Ectodermal cell (in vitro differentiated cells): ENCODE data around the gene KDM4C.
"Not testable (repeated sequence)": the region's sequence is repeated elsewhere in the genome, so short reads cannot be mapped to it uniquely, and the experiment has no call there.

Experiments used
- H3K27ac ChIP-seq: 2 replicates; pipeline ENCODE4 v1.7.0; 2013; ENCODE audit warnings: mild to moderate bottlenecking, low read depth, low read length; ENCODE audit not compliant: insufficient read depth, poor library complexity, severe bottlenecking
- H3K27me3 ChIP-seq: 2 replicates; pipeline ENCODE4 v1.7.0; 2013; ENCODE audit warnings: mild to moderate bottlenecking, low read length; ENCODE audit not compliant: insufficient read depth, control insufficient read depth, poor library complexity, severe bottlenecking
- H3K36me3 ChIP-seq: one replicate; pipeline ENCODE4 v1.7.0; 2013; ENCODE audit warnings: low read length; ENCODE audit not compliant: control insufficient read depth, insufficient read depth
- H3K4me1 ChIP-seq: one replicate; pipeline ENCODE4 v1.7.0; 2013; ENCODE audit warnings: low read length; ENCODE audit not compliant: control insufficient read depth, insufficient read depth
- H3K4me3 ChIP-seq: 2 replicates; pipeline ENCODE4 v1.7.0; 2013; ENCODE audit warnings: low read depth, low read length, control low read depth; ENCODE audit not compliant: insufficient read depth
- H3K9me3 ChIP-seq: 2 replicates; pipeline ENCODE4 v1.7.0; 2013; ENCODE audit warnings: mild to moderate bottlenecking, low read length, moderate library complexity; ENCODE audit not compliant: control insufficient read depth
- WGBS, 2 experiments: methylation state at CpG; one replicate each; pipeline ENCODE4 v1.1.7; 2013; ENCODE audit warnings: missing lambda C conversion rate in 2 of 2; 5-methylcytosine and 5-hydroxymethylcytosine counted together

Gene KDM4C

GRCh38 chr9:6761306-6761705, 3.5 kb downstream of the KDM4C start:
- no peaks in the 10 kb centered on the region for H3K9me3 ChIP-seq

GRCh38 chr9:6763244-6763643, 5.5 kb downstream of the KDM4C start:
- no peaks in the 10 kb centered on the region for H3K4me1 ChIP-seq
- H3K27me3 ChIP-seq = peaks cover 15% of the 10 kb centered on the region
- no peaks in the 10 kb centered on the region for H3K9me3 ChIP-seq
- no peak overlapping the region for H3K4me3 ChIP-seq
- no peaks in the 10 kb centered on the region for H3K36me3 ChIP-seq
- no peak overlapping the region for H3K27ac ChIP-seq

More at GRCh38 chr9:6761306-6761705, 3.5 kb downstream of the KDM4C start:
- Histone ChIP-seq H3K4me1 (no peaks in the 10 kb centered on the region), H3K27ac (no peak overlapping the region), H3K27me3 (peaks cover 15% of the 10 kb centered on the region), H3K4me3 (no peak overlapping the region), H3K36me3 (no peaks in the 10 kb centered on the region)
- WGBS, 2 experiments = 91 to 94% methylated on average over 4 of the region's 4 CpGs

GRCh38 chr9:6764011-6764410, 6.2 kb downstream of the KDM4C start:
- H3K9me3 ChIP-seq = no peaks in the 10 kb centered on the region
- WGBS, 2 experiments = 75 to 91% methylated on average over 2 of the region's 2 CpGs
- H3K36me3 ChIP-seq = no peaks in the 10 kb centered on the region
- H3K27me3 ChIP-seq = peaks cover 11% of the 10 kb centered on the region
- no peaks in the 10 kb centered on the region for H3K4me1 ChIP-seq
- H3K27ac ChIP-seq = no peak overlapping the region
- H3K4me3 ChIP-seq = no peak overlapping the region

GRCh38 chr9:6764523-6764922, 6.8 kb downstream of the KDM4C start:
- no peak overlapping the region for H3K4me3 ChIP-seq
- H3K36me3 ChIP-seq = no peaks in the 10 kb centered on the region
- peaks cover 6% of the 10 kb centered on the region for H3K27me3 ChIP-seq
- no peaks in the 10 kb centered on the region for H3K9me3 ChIP-seq
- H3K4me1 ChIP-seq = no peaks in the 10 kb centered on the region
- H3K27ac ChIP-seq = no peak overlapping the region

GRCh38 chr9:6764950-6765349, 7.2 kb downstream of the KDM4C start:
- H3K4me3 ChIP-seq = no peak overlapping the region
- WGBS, 2 experiments = 84 to 89% methylated on average over 1 of the region's 1 CpG
- H3K4me1 ChIP-seq = no peaks in the 10 kb centered on the region
- H3K27me3 ChIP-seq = peaks cover 3% of the 10 kb centered on the region
- H3K36me3 ChIP-seq = no peaks in the 10 kb centered on the region
- H3K9me3 ChIP-seq = no peaks in the 10 kb centered on the region
- no peak overlapping the region for H3K27ac ChIP-seq

- H3K4me1 ChIP-seq = no peaks in the 10 kb centered on the region
- 40 to 66% methylated on average over 2 to 3 of the region's 3 CpGs for WGBS, 2 experiments
- no peak overlapping the region for H3K27ac ChIP-seq
- no peaks in the 10 kb centered on the region for H3K9me3 ChIP-seq
- H3K36me3 ChIP-seq = no peaks in the 10 kb centered on the region
- no peaks in the 10 kb centered on the region for H3K27me3 ChIP-seq
- H3K4me3 ChIP-seq = no peak overlapping the region
These were observed 7.6 kb downstream of the KDM4C start for GRCh38 chr9:6765396-6765795.

- 73 to 77% methylated on average over 3 of the region's 3 CpGs for WGBS, 2 experiments
- Histone ChIP-seq H3K4me3 (no peak overlapping the region), H3K4me1 (no peaks in the 10 kb centered on the region), H3K27me3 (no peaks in the 10 kb centered on the region), H3K9me3 (no peaks in the 10 kb centered on the region), H3K36me3 (no peaks in the 10 kb centered on the region), H3K27ac (no peak overlapping the region)
These were observed 8.8 kb downstream of the KDM4C start for GRCh38 chr9:6766606-6767005.

GRCh38 chr9:6768587-6768986, 10.8 kb downstream of the KDM4C start:
- 86 to 91% methylated on average over 4 of the region's 4 CpGs for WGBS, 2 experiments
- H3K36me3 ChIP-seq, H3K9me3 ChIP-seq, H3K4me3 ChIP-seq, H3K27ac ChIP-seq, H3K27me3 ChIP-seq, H3K4me1 ChIP-seq: not testable (repeated sequence)

- H3K27ac ChIP-seq = no peak overlapping the region
- H3K36me3 ChIP-seq = no peaks in the 10 kb centered on the region
- H3K9me3 ChIP-seq = no peaks in the 10 kb centered on the region
- no peaks in the 10 kb centered on the region for H3K4me1 ChIP-seq
- no peaks in the 10 kb centered on the region for H3K27me3 ChIP-seq
- no peak overlapping the region for H3K4me3 ChIP-seq
- 83 to 84% methylated on average over 2 of the region's 2 CpGs for WGBS, 2 experiments
These were observed 13.9 kb downstream of the KDM4C start for GRCh38 chr9:6771722-6772121.

- H3K4me3 ChIP-seq = no peak overlapping the region
- no peaks in the 10 kb centered on the region for H3K4me1 ChIP-seq
- H3K27ac ChIP-seq = no peak overlapping the region
- H3K27me3 ChIP-seq = no peaks in the 10 kb centered on the region
- no peaks in the 10 kb centered on the region for H3K9me3 ChIP-seq
- WGBS, 2 experiments = 62 to 66% methylated on average over 6 of the region's 6 CpGs
- no peaks in the 10 kb centered on the region for H3K36me3 ChIP-seq
These were observed 19.6 kb downstream of the KDM4C start for GRCh38 chr9:6777213-6777902.
